Middle frontal gyrus (tissue), 1 donor: ENCODE results near the gene DPYSL5.

ENCODE experiments used
- DNase-seq: peaks from one replicate; pipeline ENCODE4 v3.0.0-alpha.2; 2015; ENCODE audit warnings: low spot score; ENCODE audit errors: extremely low spot score

The DPYSL5 gene

DNA sequence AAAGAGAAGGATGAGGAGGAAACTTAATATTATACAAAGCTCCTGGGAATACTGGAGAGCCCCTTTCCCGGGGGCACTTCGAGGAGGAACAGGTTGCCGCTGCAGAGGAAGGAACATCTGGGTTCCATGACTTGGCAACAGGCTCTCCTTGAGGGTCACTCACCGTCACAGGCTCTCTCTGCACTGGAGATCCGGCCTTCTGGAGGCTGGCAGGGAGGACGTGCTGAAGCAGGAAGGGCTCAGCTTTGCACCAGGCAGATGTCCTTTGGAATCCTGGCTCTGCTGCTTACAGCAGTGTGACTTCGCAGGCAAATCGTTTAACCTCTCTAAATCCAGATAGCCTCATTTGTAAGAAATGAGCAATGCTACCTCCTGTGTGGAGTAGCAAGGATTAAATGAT lies 2.9 kb upstream of the DPYSL5 start:
- no peak for DNase-seq

GRCh38 chr2:26846334-26847306 lies 1.3 kb upstream of the DPYSL5 start:
- DNase-seq = peak; percentile 75

DNA sequence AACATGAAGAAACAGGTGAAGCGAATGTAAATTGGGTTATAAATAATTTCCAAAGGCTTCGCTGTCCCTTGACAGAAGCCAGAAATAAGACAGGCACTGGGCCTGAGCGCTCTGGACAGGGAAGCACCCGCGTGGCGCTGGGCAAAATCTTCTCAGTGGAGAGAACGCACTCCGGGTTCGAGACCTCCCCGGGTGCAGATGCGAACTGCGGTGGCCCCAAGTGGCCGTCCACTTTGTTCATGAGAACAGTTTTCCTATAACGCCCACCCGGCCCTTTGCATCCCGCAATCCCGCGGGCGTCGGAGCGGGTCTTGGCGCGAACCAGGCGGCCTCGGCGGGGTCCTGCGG lies 651 bp upstream of the DPYSL5 start:
- no peak for DNase-seq

DNA sequence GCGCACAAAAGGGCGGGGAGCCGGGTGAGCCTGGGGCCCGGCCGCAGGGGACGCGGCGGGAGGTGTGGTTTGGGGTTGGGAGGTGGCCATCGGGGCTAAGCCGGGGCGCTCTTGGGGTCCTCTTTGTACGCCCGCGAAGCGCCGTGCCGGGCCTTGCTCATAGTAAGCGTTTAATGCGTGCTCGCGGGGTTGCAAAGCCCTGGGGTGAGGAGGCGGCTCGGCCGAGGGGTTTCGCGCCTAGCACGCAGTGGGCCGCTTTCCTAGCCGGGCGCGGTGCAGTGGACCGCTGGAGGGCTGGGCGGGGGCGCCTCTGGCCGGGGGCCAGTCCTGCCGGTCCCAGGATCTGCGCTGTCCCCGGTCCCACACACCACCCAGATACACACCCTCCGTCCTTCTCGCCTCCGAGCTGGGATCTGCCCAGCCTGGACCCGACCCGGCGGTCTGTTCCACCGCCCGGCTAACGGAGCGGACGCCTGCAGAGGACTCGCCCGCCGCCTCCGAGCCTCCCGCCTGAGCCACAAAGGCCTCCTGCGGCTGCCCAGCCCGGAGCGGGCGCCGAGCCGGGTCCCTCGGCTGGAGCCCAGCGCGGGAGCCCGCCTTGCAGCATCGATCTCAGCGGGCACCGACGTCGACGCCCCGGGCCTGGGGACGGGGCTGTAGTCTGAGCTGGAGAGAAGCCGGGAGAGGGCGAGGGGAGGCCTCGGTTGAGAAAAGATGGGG lies 564 bp downstream of the DPYSL5 start:
- no peak for DNase-seq

GRCh38 chr2:26849056-26849999 lies 1.4 kb downstream of the DPYSL5 start:
- DNase-seq = no peak

DNA sequence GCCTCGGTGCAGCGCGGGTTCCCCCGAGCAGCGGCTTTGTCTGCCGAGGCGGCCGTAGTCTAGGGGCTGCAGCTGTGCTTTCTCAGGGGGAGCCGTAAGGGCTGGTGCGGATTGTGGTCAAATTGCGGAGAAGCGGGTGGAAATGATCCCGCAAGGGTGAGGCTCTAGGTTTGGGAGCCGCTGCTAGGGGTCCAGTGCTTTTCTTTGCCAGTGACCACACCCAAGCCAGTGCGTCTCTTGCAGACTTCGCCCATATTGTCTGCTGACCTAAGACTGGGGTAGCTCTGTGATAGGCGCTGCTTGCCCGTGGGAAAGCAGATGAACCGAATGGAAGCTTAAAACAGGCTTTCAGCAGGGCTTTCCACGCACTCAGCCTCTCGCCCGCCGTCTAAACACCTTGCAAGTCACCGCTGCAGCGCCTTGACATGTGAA lies 2.1 kb downstream of the DPYSL5 start:
- no peak for DNase-seq

- no peak for DNase-seq
Observed at GRCh38 chr2:26850505-26850904, 2.6 kb downstream of the DPYSL5 start.

- DNase-seq = no peak
Observed at GRCh38 chr2:26852405-26853306, 4.7 kb downstream of the DPYSL5 start.

DNA sequence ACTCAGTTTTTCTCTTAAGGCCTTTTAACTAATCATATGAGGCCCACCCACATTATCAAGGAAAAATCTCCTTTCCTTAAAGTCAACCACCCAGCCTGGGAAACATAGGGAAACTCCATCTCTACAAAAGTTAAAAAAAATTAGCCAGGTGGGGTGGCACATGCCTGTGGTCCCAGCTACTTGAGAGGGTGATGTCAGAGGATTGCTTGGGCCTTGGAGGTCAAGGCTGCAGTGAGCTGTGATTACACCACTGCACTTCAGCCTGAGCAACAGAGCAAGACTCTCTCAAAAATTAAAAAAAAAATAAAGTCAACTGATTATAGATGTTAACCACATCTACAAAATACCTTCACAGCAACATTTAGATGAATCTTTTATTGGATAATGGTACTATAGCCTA lies 5.8 kb downstream of the DPYSL5 start:
- no peak for DNase-seq

GRCh38 chr2:26854283-26854827 lies 6.4 kb downstream of the DPYSL5 start:
- no peak for DNase-seq

- DNase-seq = no peak
Observed at GRCh38 chr2:26855466-26855865, 7.5 kb downstream of the DPYSL5 start.

- no peak for DNase-seq
Observed at GRCh38 chr2:26859622-26860021, 11.7 kb downstream of the DPYSL5 start.

DNA sequence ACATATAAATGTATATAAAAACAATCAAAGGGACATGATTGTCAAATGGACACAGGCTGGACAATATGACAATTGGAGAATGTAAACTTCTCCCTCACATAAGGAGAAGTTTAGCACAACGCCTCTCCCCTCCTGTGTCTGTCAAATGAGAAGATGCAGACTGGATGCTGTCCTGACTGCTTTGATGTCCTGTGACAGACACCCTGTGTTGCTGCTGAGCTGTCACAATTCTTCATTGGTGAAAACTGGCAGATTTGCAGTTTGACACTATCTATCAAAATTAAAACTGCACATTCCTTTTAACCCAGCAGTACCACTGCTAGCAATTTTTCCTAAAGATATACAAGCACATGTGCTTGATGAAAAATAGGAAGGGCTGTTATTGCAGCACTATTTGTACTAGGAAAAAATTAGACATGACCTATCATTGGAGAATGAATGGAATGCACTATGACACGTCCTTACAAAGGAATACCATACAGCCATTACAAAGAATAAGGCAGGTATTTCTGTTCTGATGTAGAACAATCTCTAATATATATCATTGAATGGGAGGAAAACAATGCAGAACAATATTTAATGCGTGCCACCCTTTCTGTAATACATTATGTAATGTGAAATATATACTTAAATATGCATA lies 12.4 kb downstream of the DPYSL5 start:
- DNase-seq = no peak

- DNase-seq = peak; percentile 56
Observed at GRCh38 chr2:26861610-26862224, 13.8 kb downstream of the DPYSL5 start.

DNA sequence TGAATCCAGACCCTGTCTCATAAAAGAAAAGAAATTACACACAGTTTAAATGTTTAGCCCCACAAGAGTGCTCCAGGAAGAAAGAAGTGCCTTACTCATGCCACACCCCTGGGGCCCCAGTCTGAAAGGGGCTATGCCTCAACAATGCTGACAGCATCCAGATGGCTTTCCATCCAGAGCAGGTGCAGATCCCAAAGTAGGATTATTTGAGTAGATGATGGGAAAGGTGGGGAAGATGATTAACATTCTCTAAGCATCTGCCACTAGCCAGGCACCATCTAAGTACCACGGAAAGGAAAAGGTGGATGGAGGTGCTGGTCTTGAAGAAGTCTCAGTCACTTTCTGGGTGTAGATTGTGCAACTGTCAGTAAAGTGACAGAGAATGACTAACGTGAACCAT lies 16.3 kb downstream of the DPYSL5 start:
- no peak for DNase-seq

- DNase-seq = no peak
Observed at GRCh38 chr2:26864646-26865045, 16.7 kb downstream of the DPYSL5 start.

- DNase-seq = no peak
Observed at GRCh38 chr2:26870585-26871095, 22.7 kb downstream of the DPYSL5 start.

- no peak for DNase-seq
Observed at GRCh38 chr2:26873286-26873983, 25.5 kb downstream of the DPYSL5 start.
